B cell (primary cell): ENCODE data around the gene CES3. TPM values are rescaled to one million over a fixed set of nuclear protein-coding genes. Genes with fewer than 3 reads are reported as not detected.

Experiments used
- ATAC-seq: fragments of 200-7000 bp; cut with Tn5 transposase; one replicate; pipeline ENCODE4 v1.10.0; 2021; ENCODE audit warnings: low read depth, mild to moderate bottlenecking, moderate number of reproducible peaks, moderate library complexity
- CTCF ChIA-PET: fragments of 350-600 bp; sonication (Branson Sonifier 250); formaldehyde crosslinking; loops from one replicate; lab custom pipeline; 2021; ENCODE audit warnings: antibody characterized with exemption, inconsistent platforms; lab: Charles Lee
- POLR2A ChIA-PET: fragments of 350-600 bp; sonication (Branson Sonifier 250); formaldehyde crosslinking; loops from one replicate; lab custom pipeline; 2021; ENCODE audit warnings: antibody characterized with exemption; lab: Charles Lee
- DNase-seq: peaks from one replicate; pipeline ENCODE4 v3.0.0; 2013
- H2AFZ ChIP-seq: 2 replicates; pipeline ENCODE4 v1.6.1; 2012; ENCODE audit warnings: mild to moderate bottlenecking, low read depth, low read length; ENCODE audit not compliant: insufficient read depth, poor library complexity, severe bottlenecking
- H3K27ac ChIP-seq, 2 donors: 1 replicate in 1 of 2; 2 replicates in 1 of 2; pipeline ENCODE4 v1.5.1; 2012 to 2013; ENCODE audit warnings: low read length in 2 of 2, mild to moderate bottlenecking in 2 of 2, moderate library complexity in 1 of 2
- H3K27me3 ChIP-seq, 4 experiments: fragments of 200-600 bp in 1 of 4; sonication (generic) in 1 of 4; replicated peaks in 1 of 4; 1 replicate in 2 of 4; 2 replicates in 2 of 4; pipeline versions ENCODE4 v1.6.1 to v1.7.0; 2013 to 2016; ENCODE audit warnings: low read length in 3 of 4, mild to moderate bottlenecking in 2 of 4, mixed read lengths in 1 of 4, moderate library complexity in 1 of 4; ENCODE audit not compliant: insufficient read depth in 4 of 4, control insufficient read depth in 3 of 4; ENCODE audit errors: control extremely low read depth in 1 of 4
- H3K36me3 ChIP-seq, 2 experiments: replicated peaks in 1 of 2; 1 replicate in 1 of 2; 2 replicates in 1 of 2; pipeline versions ENCODE4 v1.6.1 to v1.7.1; 2013; ENCODE audit warnings: low read length in 1 of 2; ENCODE audit not compliant: insufficient read depth in 2 of 2, control insufficient read depth in 1 of 2; ENCODE audit errors: control extremely low read depth in 1 of 2, extremely low read depth in 1 of 2
- H3K4me1 ChIP-seq, 2 donors: fragments of 200-600 bp in 1 of 2; sonication (generic) in 1 of 2; 1 replicate in 1 of 2; 2 replicates in 1 of 2; pipeline versions ENCODE4 v1.5.1 to v1.6.1; 2013 to 2017; ENCODE audit warnings: low read length in 2 of 2; ENCODE audit not compliant: control insufficient read depth in 2 of 2, insufficient read depth in 2 of 2
- H3K4me2 ChIP-seq: replicated peaks from 2 replicates; pipeline ENCODE3; 2012; ENCODE audit warnings: mild to moderate bottlenecking, low read depth, low read length; ENCODE audit not compliant: poor library complexity, severe bottlenecking
- H3K4me3 ChIP-seq, 5 experiments: fragments of 200-600 bp in 1 of 5; sonication (generic) in 1 of 5; 1 replicate in 3 of 5; 2 replicates in 2 of 5; pipeline versions ENCODE4 v1.5.1 to v1.7.0; 2011 to 2016; ENCODE audit warnings: low read length in 4 of 5, mild to moderate bottlenecking in 4 of 5, low read depth in 2 of 5, control low read depth in 1 of 5, moderate library complexity in 1 of 5; ENCODE audit not compliant: insufficient read depth in 1 of 5; ENCODE audit errors: control extremely low read depth in 1 of 5, extremely low read depth in 1 of 5
- H3K79me2 ChIP-seq: fragments of 200-600 bp; sonication (generic); one replicate; pipeline ENCODE4 v1.6.0; 2016; ENCODE audit warnings: low read length; ENCODE audit not compliant: control insufficient read depth, insufficient read depth
- H3K9ac ChIP-seq: fragments of 200-600 bp; sonication (generic); 2 replicates; pipeline ENCODE4 v1.6.1; 2017; ENCODE audit warnings: mild to moderate bottlenecking, low read length, moderate library complexity
- H3K9me3 ChIP-seq, 3 donors: one replicate each; pipeline versions ENCODE4 v1.6.1 to v1.7.1; 2013; ENCODE audit warnings: low read length in 2 of 3; ENCODE audit not compliant: control insufficient read depth in 2 of 3, insufficient read depth in 1 of 3; ENCODE audit errors: control extremely low read depth in 1 of 3
- H4K20me1 ChIP-seq: 2 replicates; pipeline ENCODE4 v1.6.0; 2012; ENCODE audit warnings: mild to moderate bottlenecking, low read length; ENCODE audit not compliant: insufficient read depth, control insufficient read depth, poor library complexity, severe bottlenecking
- H3K27ac Mint-ChIP-seq: one replicate; pipeline ENCODE4 v1.8.0; 2021; ENCODE audit warnings: mixed read lengths
- H3K27me3 Mint-ChIP-seq: one replicate; pipeline ENCODE4 v1.8.0; 2021; ENCODE audit warnings: mixed read lengths
- H3K4me1 Mint-ChIP-seq: one replicate; pipeline ENCODE4 v1.8.0; 2021; ENCODE audit warnings: mixed read lengths
- H3K4me3 Mint-ChIP-seq: one replicate; pipeline ENCODE4 v1.8.0; 2021; ENCODE audit warnings: mixed read lengths
- H3K9me3 Mint-ChIP-seq: one replicate; pipeline ENCODE4 v1.8.0; 2022; ENCODE audit warnings: mixed read lengths; ENCODE audit not compliant: insufficient read depth
- EZH2 ChIP-seq: IDR thresholded peaks from 2 replicates; pipeline ENCODE4 v1.6.1; 2012; ENCODE audit warnings: borderline replicate concordance, low read depth, mild to moderate bottlenecking, moderate library complexity, low read length; ENCODE audit not compliant: insufficient read depth, poor library complexity, severe bottlenecking
- WGBS: methylation state at CpG from one replicate; pipeline ENCODE4 v1.1.5; 2013; ENCODE audit warnings: missing lambda C conversion rate; ENCODE audit not compliant: insufficient coverage; 5-methylcytosine and 5-hydroxymethylcytosine counted together
- intact Hi-C: fragments of 100-400 bp; cut with micrococcal nuclease; formaldehyde crosslinking; loops from one replicate; pipeline ENCODE4 v1.10.0; 2022
- polyA plus RNA-seq: library from polyadenylated mRNA; depleted of rRNA; stranded (reverse); fragments of >200 nt; gene quantifications from 2 replicates; pipeline ENCODE4 v1.2.3, GENCODE V29; 2012
- total RNA-seq, 2 donors: library from RNA; stranded (reverse); fragments of 120-200 nt in 1 of 2; gene quantifications; 1 replicate in 1 of 2; 2 replicates in 1 of 2; pipeline versions ENCODE4 v1.2.3 to v1.2.4, GENCODE V29; 2013 to 2022
- TF ChIP-seq, protein P1 (sequence below): fragments of 200-600 bp; IDR thresholded peaks from one replicate; pipeline ENCODE4 v1.8.0; 2022; ENCODE audit warnings: antibody characterized with exemption, mild to moderate bottlenecking

The CES3 gene
- total and polyA plus RNA-seq, 2 donors (not counting 1 experiment from before 2014, with no cell fraction given), result 0.25 to 0.42 TPM

DNA sequence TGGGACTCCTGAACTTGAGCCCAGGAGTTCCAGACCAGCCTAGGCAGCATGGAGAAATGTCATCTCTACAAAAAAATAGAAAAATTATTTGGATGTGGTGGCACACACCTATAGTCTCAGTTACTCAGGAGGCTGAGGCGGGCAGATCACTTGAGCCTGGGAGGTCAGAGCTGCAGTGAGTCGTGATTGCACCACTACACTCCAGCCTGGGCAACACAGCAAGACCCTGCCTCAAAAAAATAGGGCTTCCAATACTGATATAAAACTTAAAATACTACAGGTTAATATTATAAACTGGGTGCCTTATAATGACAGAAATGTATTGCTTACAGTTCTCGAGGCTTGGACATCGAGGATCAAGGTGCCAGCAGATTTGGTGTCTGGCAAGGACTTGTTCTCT, 15.1 kb upstream of the CES3 start:
- H3K9ac ChIP-seq, result no peak overlapping the region
- Mint-ChIP-seq H3K4me1 (peaks cover 18% of the 10 kb centered on the region), H3K4me3 (no peak overlapping the region), H3K27ac (no peak overlapping the region), H3K9me3 (no peaks in the 10 kb centered on the region), H3K27me3 (peaks cover 30% of the 10 kb centered on the region)
- H3K9me3 ChIP-seq, result peaks cover 0 to 12% (median 0%) of the 10 kb centered on the region in 3 donors
- 100% methylated on average over 2 of the region's 4 CpGs for WGBS
- peaks cover 0 to 29% (median 16%) of the 10 kb centered on the region in 4 experiments for H3K27me3 ChIP-seq
- H3K4me2 ChIP-seq, result no peak overlapping the region
- DNase-seq (no peak), ATAC-seq (no peak)
- ChIA-PET POLR2A (no interaction called here), CTCF (interaction anchor here (0.7 to 2.0 kb wide), 5 partner anchors 11 to 406 kb away, joined by 3 to 7 read pairs (median 4); no protein-coding TSS in a partner anchor)
- H2AFZ ChIP-seq, result no peak overlapping the region
- TF ChIP-seq EZH2, result no peak
- TF ChIP-seq, protein P1, sequence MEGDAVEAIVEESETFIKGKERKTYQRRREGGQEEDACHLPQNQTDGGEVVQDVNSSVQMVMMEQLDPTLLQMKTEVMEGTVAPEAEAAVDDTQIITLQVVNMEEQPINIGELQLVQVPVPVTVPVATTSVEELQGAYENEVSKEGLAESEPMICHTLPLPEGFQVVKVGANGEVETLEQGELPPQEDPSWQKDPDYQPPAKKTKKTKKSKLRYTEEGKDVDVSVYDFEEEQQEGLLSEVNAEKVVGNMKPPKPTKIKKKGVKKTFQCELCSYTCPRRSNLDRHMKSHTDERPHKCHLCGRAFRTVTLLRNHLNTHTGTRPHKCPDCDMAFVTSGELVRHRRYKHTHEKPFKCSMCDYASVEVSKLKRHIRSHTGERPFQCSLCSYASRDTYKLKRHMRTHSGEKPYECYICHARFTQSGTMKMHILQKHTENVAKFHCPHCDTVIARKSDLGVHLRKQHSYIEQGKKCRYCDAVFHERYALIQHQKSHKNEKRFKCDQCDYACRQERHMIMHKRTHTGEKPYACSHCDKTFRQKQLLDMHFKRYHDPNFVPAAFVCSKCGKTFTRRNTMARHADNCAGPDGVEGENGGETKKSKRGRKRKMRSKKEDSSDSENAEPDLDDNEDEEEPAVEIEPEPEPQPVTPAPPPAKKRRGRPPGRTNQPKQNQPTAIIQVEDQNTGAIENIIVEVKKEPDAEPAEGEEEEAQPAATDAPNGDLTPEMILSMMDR, result no peak
- no peaks in the 10 kb centered on the region for H3K79me2 ChIP-seq
- intact Hi-C loops, result no loop called here
- H3K27ac ChIP-seq, result no peak overlapping the region
- no peaks in the 10 kb centered on the region for H4K20me1 ChIP-seq
- H3K4me1 ChIP-seq, result peaks cover 15 to 23% of the 10 kb centered on the region in 2 donors
- H3K4me3 ChIP-seq, result no peak overlapping the region
- peaks cover 0 to 25% of the 10 kb centered on the region in 2 experiments for H3K36me3 ChIP-seq

DNA sequence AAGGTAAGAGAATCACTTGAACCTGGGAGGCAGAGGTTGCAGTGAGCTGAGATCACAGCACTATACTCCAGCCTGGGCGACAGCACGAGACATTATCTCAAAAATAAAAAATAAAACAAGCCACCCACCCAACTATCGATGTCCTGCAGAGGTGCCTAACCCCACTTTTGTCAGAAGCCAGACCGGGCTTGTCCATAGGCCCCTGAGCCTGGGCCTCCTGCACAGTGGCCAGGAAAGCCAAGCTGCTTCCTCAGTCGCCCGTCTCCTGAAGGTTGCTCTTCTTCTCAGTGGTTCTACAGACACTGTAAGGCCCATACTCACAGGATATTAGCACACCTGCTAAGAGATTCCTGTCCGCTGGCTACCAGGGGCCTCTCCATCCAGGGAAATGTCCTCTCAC, 14.5 kb upstream of the CES3 start:
- Histone ChIP-seq H4K20me1 (no peaks in the 10 kb centered on the region), H3K9me3 (peaks cover 0 to 12% (median 0%) of the 10 kb centered on the region in 3 donors), H2AFZ (no peak overlapping the region), H3K36me3 (peaks cover 0 to 19% of the 10 kb centered on the region in 2 experiments), H3K4me3 (no peak overlapping the region), H3K79me2 (no peaks in the 10 kb centered on the region), H3K4me1 (peaks cover 15 to 23% of the 10 kb centered on the region in 2 donors), H3K27me3 (peaks cover 0 to 33% (median 18%) of the 10 kb centered on the region in 4 experiments), H3K4me2 (no peak overlapping the region), H3K27ac (no peak overlapping the region), H3K9ac (no peak overlapping the region)
- ChIA-PET POLR2A (no interaction called here), CTCF (interaction anchor here (0.7 to 2.0 kb wide), 6 partner anchors 10 to 239 kb away, joined by 3 to 7 read pairs (median 4); no protein-coding TSS in a partner anchor)
- peaks cover 35% of the 10 kb centered on the region for H3K27me3 Mint-ChIP-seq
- no peaks in the 10 kb centered on the region for H3K9me3 Mint-ChIP-seq
- no peak overlapping the region for H3K4me3 Mint-ChIP-seq
- no peak for TF ChIP-seq EZH2
- TF ChIP-seq, protein P1, result no peak
- H3K27ac Mint-ChIP-seq, result no peak overlapping the region
- no peak for DNase-seq
- H3K4me1 Mint-ChIP-seq, result peaks cover 18% of the 10 kb centered on the region
- intact Hi-C loops, result no loop called here
- no peak for ATAC-seq
- 82% methylated on average over 7 of the region's 7 CpGs for WGBS
